HT-29 (cell line): Measurements from ENCODE around the gene RBMS1. TPM values are rescaled to one million over a fixed set of nuclear protein-coding genes. Genes with fewer than 3 reads are reported as not detected.

Experiments used
- DNase-seq: peaks from one replicate; pipeline ENCODE4 v3.0.0-alpha.2; 2015; ENCODE audit warnings: low spot score
- total RNA-seq: library from RNA; depleted of rRNA; stranded (reverse); fragments of >200 nt; shearing (Covaris generic); gene quantifications from 2 replicates; pipeline ENCODE4 v1.2.3, GENCODE V29; 2014

The RBMS1 gene
- total RNA-seq, 1 experiment from 2014 or later = 11.1 TPM

- peak; percentile 46 for DNase-seq
These were observed 213.7 kb downstream of the RBMS1 start for GRCh38 chr2:160279813-160280465.

- DNase-seq = peak; percentile 37
These were observed 214.8 kb downstream of the RBMS1 start for GRCh38 chr2:160278879-160279177.

- DNase-seq = peak; percentile 7
These were observed 215.3 kb downstream of the RBMS1 start for GRCh38 chr2:160278101-160278878.

GRCh38 chr2:160277151-160277550 lies 216.5 kb downstream of the RBMS1 start:
- DNase-seq = no peak

GRCh38 chr2:160275656-160276055 lies 218.0 kb downstream of the RBMS1 start:
- peak; percentile 54 for DNase-seq

- DNase-seq = peak; percentile 54
These were observed 222.2 kb downstream of the RBMS1 start for GRCh38 chr2:160271171-160272086.

- DNase-seq = peak; percentile 70
These were observed 223.0 kb downstream of the RBMS1 start for GRCh38 chr2:160270571-160271113.

- peak; percentile 80 for DNase-seq
These were observed 223.6 kb downstream of the RBMS1 start for GRCh38 chr2:160269803-160270570.

- no peak for DNase-seq
These were observed 224.2 kb downstream of the RBMS1 start for GRCh38 chr2:160269365-160269764.

- DNase-seq = no peak
These were observed 225.3 kb downstream of the RBMS1 start for GRCh38 chr2:160268151-160268781.

- DNase-seq = no peak
These were observed 225.9 kb downstream of the RBMS1 start for GRCh38 chr2:160267692-160268091.

- no peak for DNase-seq
These were observed 226.6 kb downstream of the RBMS1 start for GRCh38 chr2:160267022-160267421.

GRCh38 chr2:160266037-160266551 lies 227.5 kb downstream of the RBMS1 start:
- DNase-seq = no peak

GRCh38 chr2:160264308-160264707 lies 229.3 kb downstream of the RBMS1 start:
- no peak for DNase-seq

GRCh38 chr2:160261732-160262131 lies 231.9 kb downstream of the RBMS1 start:
- DNase-seq = no peak

GRCh38 chr2:160258492-160258805 lies 235.2 kb downstream of the RBMS1 start:
- DNase-seq = no peak

- no peak for DNase-seq
These were observed 235.7 kb downstream of the RBMS1 start for GRCh38 chr2:160257743-160258491.

GRCh38 chr2:160257041-160257742 lies 236.4 kb downstream of the RBMS1 start:
- peak; percentile 91 for DNase-seq

GRCh38 chr2:160256507-160256906 lies 237.1 kb downstream of the RBMS1 start:
- DNase-seq = no peak
